Parathyroid adenoma (tissue), 2 donors: Measurements from ENCODE around the gene HLA-DRB1.
A peak's percentile ranks its signal among the peaks of the same experiment; 100 is the strongest.

Source experiments
- H2AFZ ChIP-seq: fragments of 300-600 bp; sonication (generic); one replicate; pipeline ENCODE4 v1.7.0; 2017; ENCODE audit warnings: antibody characterized with exemption, mild to moderate bottlenecking
- H3K27ac ChIP-seq: fragments of 300-600 bp; sonication (generic); one replicate; pipeline ENCODE4 v1.7.0; 2017
- H3K27me3 ChIP-seq: fragments of 300-600 bp; sonication (generic); one replicate; pipeline ENCODE4 v1.7.0; 2017; ENCODE audit warnings: low read length; ENCODE audit not compliant: control insufficient read depth, insufficient read depth
- H3K36me3 ChIP-seq: fragments of 300-600 bp; sonication (generic); one replicate; pipeline ENCODE4 v1.7.0; 2017; ENCODE audit warnings: low read length; ENCODE audit not compliant: control insufficient read depth, insufficient read depth
- H3K4me1 ChIP-seq: fragments of 300-600 bp; sonication (generic); one replicate; pipeline ENCODE4 v1.7.0; 2017; ENCODE audit warnings: control low read depth
- H3K4me2 ChIP-seq: fragments of 300-600 bp; sonication (generic); one replicate; pipeline ENCODE4 v1.7.0; 2017; ENCODE audit warnings: low read length
- H3K4me3 ChIP-seq: fragments of 300-600 bp; sonication (generic); one replicate; pipeline ENCODE4 v1.7.0; 2017; ENCODE audit warnings: low read depth, low read length
- H3K79me2 ChIP-seq: fragments of 300-600 bp; sonication (generic); one replicate; pipeline ENCODE4 v1.7.0; 2017; ENCODE audit warnings: control low read depth
- H3K9ac ChIP-seq: fragments of 300-600 bp; sonication (generic); one replicate; pipeline ENCODE4 v1.7.0; 2017; ENCODE audit warnings: mild to moderate bottlenecking
- H3K9me3 ChIP-seq: fragments of 300-600 bp; sonication (generic); one replicate; pipeline ENCODE4 v1.7.0; 2017; ENCODE audit warnings: low read length; ENCODE audit not compliant: control insufficient read depth
- TF ChIP-seq, protein P1 (sequence below): fragments of 300-600 bp; sonication (generic); IDR thresholded peaks from one replicate; pipeline ENCODE4 v1.7.0; 2017; ENCODE audit warnings: antibody characterized with exemption, mild to moderate bottlenecking
- donor health status: primary hyperparathyroidism.

Gene HLA-DRB1

DNA sequence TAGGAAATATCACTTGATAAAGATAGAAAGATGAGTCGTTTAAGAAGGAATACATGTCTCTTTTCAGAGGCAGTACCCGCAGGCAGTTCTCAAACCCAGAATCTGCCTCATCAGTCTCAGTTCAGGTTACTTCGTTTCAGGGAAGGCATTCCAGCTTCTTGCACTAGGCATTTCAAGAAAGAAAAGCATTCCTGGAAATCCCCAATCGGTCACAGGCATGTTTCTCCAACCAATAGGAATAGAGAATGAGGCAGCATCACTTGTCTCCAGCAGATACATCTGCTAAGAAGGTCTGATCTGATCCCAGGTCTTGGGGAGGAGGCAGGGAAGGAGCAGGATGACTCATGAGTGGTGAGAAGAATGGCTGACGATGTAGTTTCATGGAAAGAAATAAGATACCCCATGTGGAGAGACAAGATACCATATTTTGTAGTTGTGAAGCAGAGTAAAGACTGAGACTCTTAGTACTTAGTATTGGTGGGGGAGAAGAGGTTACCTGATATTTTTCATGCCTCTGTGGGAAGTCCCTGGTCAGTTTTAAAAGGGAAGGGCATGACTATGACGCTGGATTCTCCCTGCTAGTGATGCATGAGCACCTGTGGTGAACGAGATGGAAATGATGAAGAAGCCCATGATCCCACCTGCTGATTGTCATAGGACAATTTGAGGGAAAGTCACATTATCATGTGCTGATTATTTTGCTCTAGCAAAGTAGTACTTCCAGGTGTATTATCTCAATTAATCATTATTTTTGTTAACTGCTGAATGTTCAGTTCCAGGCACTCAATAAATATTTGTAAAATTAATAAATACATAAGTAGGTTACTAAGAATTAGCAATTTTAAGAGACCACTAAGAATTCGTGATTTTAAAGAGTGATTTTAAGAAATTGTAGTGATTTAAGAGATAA lies 20.3 kb upstream of the HLA-DRB1 start:
- no peak overlapping the region for H3K9ac ChIP-seq
- TF ChIP-seq, protein P1, sequence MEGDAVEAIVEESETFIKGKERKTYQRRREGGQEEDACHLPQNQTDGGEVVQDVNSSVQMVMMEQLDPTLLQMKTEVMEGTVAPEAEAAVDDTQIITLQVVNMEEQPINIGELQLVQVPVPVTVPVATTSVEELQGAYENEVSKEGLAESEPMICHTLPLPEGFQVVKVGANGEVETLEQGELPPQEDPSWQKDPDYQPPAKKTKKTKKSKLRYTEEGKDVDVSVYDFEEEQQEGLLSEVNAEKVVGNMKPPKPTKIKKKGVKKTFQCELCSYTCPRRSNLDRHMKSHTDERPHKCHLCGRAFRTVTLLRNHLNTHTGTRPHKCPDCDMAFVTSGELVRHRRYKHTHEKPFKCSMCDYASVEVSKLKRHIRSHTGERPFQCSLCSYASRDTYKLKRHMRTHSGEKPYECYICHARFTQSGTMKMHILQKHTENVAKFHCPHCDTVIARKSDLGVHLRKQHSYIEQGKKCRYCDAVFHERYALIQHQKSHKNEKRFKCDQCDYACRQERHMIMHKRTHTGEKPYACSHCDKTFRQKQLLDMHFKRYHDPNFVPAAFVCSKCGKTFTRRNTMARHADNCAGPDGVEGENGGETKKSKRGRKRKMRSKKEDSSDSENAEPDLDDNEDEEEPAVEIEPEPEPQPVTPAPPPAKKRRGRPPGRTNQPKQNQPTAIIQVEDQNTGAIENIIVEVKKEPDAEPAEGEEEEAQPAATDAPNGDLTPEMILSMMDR: no peak
- peak overlapping the region; percentile 22 for H2AFZ ChIP-seq
- no peaks in the 10 kb centered on the region for H3K27me3 ChIP-seq
- no peaks in the 10 kb centered on the region for H3K9me3 ChIP-seq
- no peak overlapping the region for H3K4me3 ChIP-seq
- H3K4me1 ChIP-seq: no peaks in the 10 kb centered on the region
- no peaks in the 10 kb centered on the region for H3K79me2 ChIP-seq
- no peaks in the 10 kb centered on the region for H3K36me3 ChIP-seq
- H3K4me2 ChIP-seq: peak overlapping the region; percentile 38
- peak overlapping the region; percentile 74 for H3K27ac ChIP-seq

DNA sequence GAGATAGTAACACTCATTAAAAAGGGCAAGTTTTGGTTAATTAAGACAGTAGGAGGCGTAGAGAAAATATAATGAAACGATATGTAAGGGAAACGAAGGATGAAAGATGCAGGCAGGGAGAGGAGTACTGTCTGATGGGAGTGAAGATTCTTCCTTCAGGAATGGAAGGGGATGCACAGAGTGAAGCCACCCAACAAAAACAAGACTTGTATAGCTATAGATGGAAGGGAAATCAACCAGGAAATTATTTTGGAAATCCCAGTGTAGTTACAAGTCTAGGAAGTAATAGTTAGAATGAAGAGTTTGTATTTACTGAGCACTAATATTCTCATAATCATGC lies 19.7 kb upstream of the HLA-DRB1 start:
- H3K4me2 ChIP-seq: no peak overlapping the region
- no peaks in the 10 kb centered on the region for H3K9me3 ChIP-seq

DNA sequence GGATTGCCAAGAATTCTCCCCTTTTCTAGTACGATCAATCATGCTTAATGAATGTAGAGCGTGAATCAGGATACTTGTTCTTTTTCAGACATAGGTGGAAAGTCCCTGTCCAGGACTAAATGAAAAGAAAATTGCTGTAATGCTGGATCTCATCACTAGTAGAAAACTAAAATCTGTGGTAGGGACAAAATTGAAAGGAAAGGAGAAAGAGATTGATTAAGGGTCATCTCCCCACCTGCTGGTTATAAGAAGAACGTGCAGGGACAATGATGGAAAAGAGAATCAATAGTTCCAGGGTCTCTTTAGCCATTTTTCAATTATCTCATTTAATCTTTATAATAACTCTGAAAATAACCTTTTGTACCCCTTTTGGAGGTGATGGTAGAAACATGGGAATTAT lies 18.7 kb upstream of the HLA-DRB1 start:
- H3K79me2 ChIP-seq: no peaks in the 10 kb centered on the region
- no peak overlapping the region for H3K27ac ChIP-seq
- H3K27me3 ChIP-seq: no peaks in the 10 kb centered on the region

More for the DNA sequence above, 19.7 kb upstream of the HLA-DRB1 start:
- Histone ChIP-seq H3K36me3 (no peaks in the 10 kb centered on the region), H3K9ac (no peak overlapping the region), H3K27me3 (no peaks in the 10 kb centered on the region), H3K79me2 (no peaks in the 10 kb centered on the region), H3K4me3 (no peak overlapping the region), H2AFZ (no peak overlapping the region), H3K27ac (peak overlapping the region; percentile 71), H3K4me1 (no peaks in the 10 kb centered on the region)
- TF ChIP-seq, protein P1: no peak

DNA sequence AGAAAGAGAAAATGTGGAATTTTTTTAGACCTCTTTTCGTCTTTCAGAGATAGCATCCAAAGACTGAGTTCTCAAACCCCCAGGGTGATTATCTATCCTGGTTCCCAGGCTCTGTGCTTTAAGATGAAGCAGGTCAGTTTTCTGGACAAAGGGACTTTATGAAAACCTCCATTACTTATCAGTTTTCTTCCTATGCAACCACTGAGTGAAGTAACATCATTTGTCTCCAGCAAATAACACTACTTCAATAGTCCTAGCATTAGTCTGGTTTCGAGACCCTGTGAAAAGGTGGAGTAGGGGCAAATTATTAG lies 18.3 kb upstream of the HLA-DRB1 start:
- Histone ChIP-seq H3K9ac (no peak overlapping the region), H2AFZ (no peak overlapping the region), H3K27ac (no peak overlapping the region), H3K36me3 (no peaks in the 10 kb centered on the region), H3K79me2 (no peaks in the 10 kb centered on the region), H3K4me3 (no peak overlapping the region), H3K27me3 (no peaks in the 10 kb centered on the region), H3K4me2 (no peak overlapping the region), H3K4me1 (no peaks in the 10 kb centered on the region), H3K9me3 (no peaks in the 10 kb centered on the region)
- TF ChIP-seq, protein P1: no peak

More for the DNA sequence above, 18.7 kb upstream of the HLA-DRB1 start:
- no peak overlapping the region for H3K4me3 ChIP-seq
- no peak overlapping the region for H3K9ac ChIP-seq
- no peaks in the 10 kb centered on the region for H3K9me3 ChIP-seq
- TF ChIP-seq, protein P1: no peak
- H3K36me3 ChIP-seq: no peaks in the 10 kb centered on the region
- H2AFZ ChIP-seq: no peak overlapping the region
- H3K4me1 ChIP-seq: no peaks in the 10 kb centered on the region
- no peak overlapping the region for H3K4me2 ChIP-seq
